ENCODE results near the gene MEOX2.

Gene MEOX2

DNA sequence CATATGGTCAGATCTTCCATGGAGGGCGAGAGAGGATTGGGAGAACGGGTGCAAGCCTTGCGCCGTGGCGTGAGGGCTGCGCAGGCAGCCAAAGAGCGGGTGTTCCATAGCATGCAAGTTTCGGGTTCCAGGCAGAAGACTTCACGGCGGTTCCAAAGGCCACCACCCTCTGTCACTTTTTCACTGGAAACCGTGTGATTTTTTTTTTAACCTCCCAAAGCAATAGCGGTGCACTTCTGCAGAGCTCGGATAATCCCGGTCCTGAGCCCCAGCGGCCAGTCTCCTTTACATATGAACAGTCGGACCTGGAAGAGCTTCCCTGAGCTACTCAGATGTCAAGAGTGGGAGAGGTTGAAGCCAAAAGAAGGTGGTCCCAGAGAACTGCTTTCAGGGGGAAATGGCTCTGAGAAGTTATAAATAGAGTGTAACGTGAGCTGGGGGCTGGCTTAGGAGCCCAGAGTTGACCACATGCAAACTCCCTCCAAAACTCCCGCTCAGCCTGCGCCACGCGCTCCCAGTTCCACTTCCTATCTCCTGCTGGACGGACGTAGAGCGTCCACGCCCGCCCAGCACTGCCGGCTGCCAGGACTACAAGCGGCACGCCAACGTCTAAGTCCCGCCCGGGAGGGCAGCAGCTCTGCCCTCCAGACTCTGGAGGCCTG is at the start of gene MEOX2:
MEOX2 (minus strand) TSS at position 389 of the 662 bp plus-strand sequence; CDS start at position 108, 281 bp downstream.
- TF ChIP-seq, protein P1, sequence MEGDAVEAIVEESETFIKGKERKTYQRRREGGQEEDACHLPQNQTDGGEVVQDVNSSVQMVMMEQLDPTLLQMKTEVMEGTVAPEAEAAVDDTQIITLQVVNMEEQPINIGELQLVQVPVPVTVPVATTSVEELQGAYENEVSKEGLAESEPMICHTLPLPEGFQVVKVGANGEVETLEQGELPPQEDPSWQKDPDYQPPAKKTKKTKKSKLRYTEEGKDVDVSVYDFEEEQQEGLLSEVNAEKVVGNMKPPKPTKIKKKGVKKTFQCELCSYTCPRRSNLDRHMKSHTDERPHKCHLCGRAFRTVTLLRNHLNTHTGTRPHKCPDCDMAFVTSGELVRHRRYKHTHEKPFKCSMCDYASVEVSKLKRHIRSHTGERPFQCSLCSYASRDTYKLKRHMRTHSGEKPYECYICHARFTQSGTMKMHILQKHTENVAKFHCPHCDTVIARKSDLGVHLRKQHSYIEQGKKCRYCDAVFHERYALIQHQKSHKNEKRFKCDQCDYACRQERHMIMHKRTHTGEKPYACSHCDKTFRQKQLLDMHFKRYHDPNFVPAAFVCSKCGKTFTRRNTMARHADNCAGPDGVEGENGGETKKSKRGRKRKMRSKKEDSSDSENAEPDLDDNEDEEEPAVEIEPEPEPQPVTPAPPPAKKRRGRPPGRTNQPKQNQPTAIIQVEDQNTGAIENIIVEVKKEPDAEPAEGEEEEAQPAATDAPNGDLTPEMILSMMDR (IDR thresholded peaks at IDR 0.05; ENCODE audit: low read depth, low read length): no peak
- peak within 1 kb of the TSS; percentile 46 to 71 for H3K4me3 ChIP-seq (replicated peaks in 1 of 2; ENCODE audit: low read depth in 2 of 2, low read length in 2 of 2)
- DNase-seq (ENCODE audit: low read depth in 2 of 2): peak; percentile 64 to 92

GRCh38 chr7:15729746-15730145 is 43.3 kb upstream of the MEOX2 start:
- H3K4me3 ChIP-seq (replicated peaks in 1 of 2; ENCODE audit: low read depth in 2 of 2, low read length in 2 of 2): no peak overlapping the region
- TF ChIP-seq, protein P1 (IDR thresholded peaks at IDR 0.05; ENCODE audit: low read depth, low read length): no peak
- DNase-seq (ENCODE audit: low read depth in 2 of 2): peak in 1 of 2 donors; percentile 29

- TF ChIP-seq, protein P1 (IDR thresholded peaks at IDR 0.05; ENCODE audit: low read depth, low read length): no peak
- DNase-seq (ENCODE audit: low read depth in 2 of 2): no peak
- H3K4me3 ChIP-seq (replicated peaks in 1 of 2; ENCODE audit: low read depth in 2 of 2, low read length in 2 of 2): no peak overlapping the region
These were observed 38.6 kb upstream of the MEOX2 start for GRCh38 chr7:15725051-15725450.

GRCh38 chr7:15723841-15724240 is 37.4 kb upstream of the MEOX2 start:
- TF ChIP-seq, protein P1 (IDR thresholded peaks at IDR 0.05; ENCODE audit: low read depth, low read length): no peak
- H3K4me3 ChIP-seq (replicated peaks in 1 of 2; ENCODE audit: low read depth in 2 of 2, low read length in 2 of 2): no peak overlapping the region
- no peak for DNase-seq (ENCODE audit: low read depth in 2 of 2)

GRCh38 chr7:15720849-15721471 is 34.5 kb upstream of the MEOX2 start:
- TF ChIP-seq, protein P1 (IDR thresholded peaks at IDR 0.05; ENCODE audit: low read depth, low read length): peak; percentile 77
- peak; percentile 70 to 87 for DNase-seq (ENCODE audit: low read depth in 2 of 2)
- H3K4me3 ChIP-seq (replicated peaks in 1 of 2; ENCODE audit: low read depth in 2 of 2, low read length in 2 of 2): no peak overlapping the region

- peak in 1 of 2 donors; percentile 45 for DNase-seq (ENCODE audit: low read depth in 2 of 2)
- no peak overlapping the region for H3K4me3 ChIP-seq (replicated peaks in 1 of 2; ENCODE audit: low read depth in 2 of 2, low read length in 2 of 2)
- TF ChIP-seq, protein P1 (IDR thresholded peaks at IDR 0.05; ENCODE audit: low read depth, low read length): no peak
These were observed 32.8 kb upstream of the MEOX2 start for GRCh38 chr7:15719311-15719710.

Data from cardiac fibroblast (primary cell).